Neural progenitor cell (in vitro differentiated cells): ENCODE measurements around the gene ACSM2A.

ENCODE experiments used
- CTCF ChIP-seq: fragments of 200-600 bp; sonication (generic); IDR thresholded peaks from 2 replicates; pipeline ENCODE4 v1.5.1; 2017; ENCODE audit warnings: antibody characterized with exemption, mild to moderate bottlenecking
- EZH2 ChIP-seq: fragments of 200-600 bp; sonication (generic); IDR thresholded peaks from 2 replicates; pipeline ENCODE4 v1.6.1; 2017; ENCODE audit warnings: antibody characterized with exemption, mild to moderate bottlenecking, moderate library complexity

GRCh38 chr16:20504418-20504817 lies 53.1 kb downstream of the ACSM2A start:
- TF ChIP-seq CTCF (no peak), EZH2 (no peak)
